ENCODE data around the gene SLC8A2. TPM values are rescaled to one million over a fixed set of nuclear protein-coding genes. Genes with fewer than 3 reads are reported as not detected.

SLC8A2 gene
- total and polyA plus RNA-seq, 2 of the 4 experiments (the other 2 are of a cell fraction), result 0.05 TPM; not detected in 1

DNA sequence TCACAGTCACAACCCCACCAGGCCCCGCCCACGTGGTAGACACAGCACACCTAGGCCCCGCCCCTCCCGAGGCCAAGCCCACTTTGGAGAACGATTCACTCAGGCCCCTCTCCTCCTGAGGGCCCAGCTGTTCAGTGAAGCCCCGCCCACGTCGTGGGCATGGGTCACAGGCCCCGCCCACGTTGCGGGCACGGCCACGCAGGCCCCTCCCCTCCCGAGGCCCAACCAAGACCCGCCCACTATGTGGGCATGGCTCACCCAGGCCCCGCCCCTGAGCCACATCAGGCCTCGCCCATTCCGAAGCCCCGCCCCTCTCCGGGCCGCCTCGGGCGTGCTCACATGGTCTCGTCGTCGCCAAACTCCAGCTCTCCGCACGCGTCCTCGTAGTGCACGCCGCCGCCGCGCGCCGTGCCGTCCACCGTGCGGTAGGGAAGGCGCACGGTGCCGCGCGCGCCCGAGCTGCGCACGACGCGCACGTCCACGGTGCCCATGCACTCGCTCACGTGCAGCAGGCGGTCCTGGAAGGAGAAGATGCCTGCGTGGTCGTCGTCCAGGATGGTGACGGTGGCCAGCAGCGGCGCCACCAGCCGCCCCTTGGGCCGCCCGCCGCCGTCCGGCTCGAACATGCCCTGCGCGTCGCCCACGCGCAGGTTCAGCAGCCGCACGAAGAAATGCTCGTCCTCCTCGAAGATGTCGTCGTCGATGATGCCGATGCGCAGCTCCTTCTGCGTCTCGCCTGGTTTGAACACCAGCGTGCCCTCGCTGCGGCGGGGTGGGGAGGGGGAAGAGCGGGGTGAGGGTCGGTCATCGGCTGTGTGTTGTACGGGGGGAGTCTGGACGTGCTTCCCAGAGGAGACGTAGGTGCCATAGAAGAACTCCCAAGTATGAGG, 24.0 kb downstream of the SLC8A2 start:
- H3K4me1 ChIP-seq (ENCODE audit: control insufficient read depth, insufficient read depth, low read length), result peaks cover 2% of the 10 kb centered on the region; the same call in 1 of the 2 replicates
- H2BK15ac ChIP-seq (ENCODE audit: low read depth, low read length), result no peak overlapping the region
- peak; percentile 83 for ATAC-seq (ENCODE audit: low read depth)
- no peaks in the 10 kb centered on the region for H3K36me3 ChIP-seq (ENCODE audit: control insufficient read depth, insufficient read depth, low read length)
- no peak overlapping the region for H3K14ac ChIP-seq (replicated peaks; ENCODE audit: low read depth, low read length)
- peak overlapping the region; percentile 61 for H2AFZ ChIP-seq (replicated peaks; ENCODE audit: low read length, poor library complexity)
- H3K4ac ChIP-seq (ENCODE audit: low read depth, low read length), result no peak overlapping the region
- no peak overlapping the region for H3K23ac ChIP-seq (ENCODE audit: low read depth, low read length)
- H4K91ac ChIP-seq (ENCODE audit: insufficient read depth, low read depth, low read length), result no peak overlapping the region
- intact Hi-C loops (cut with micrococcal nuclease) (no loop called here), dilution Hi-C loops (cut with HindIII; ENCODE audit: low sequenced_read_pairs, unreplicated experiment) (no loop called here), in situ Hi-C loops (cut with MboI; ENCODE audit: low sequenced_read_pairs) (no loop called here)
- no peak overlapping the region for H2BK120ac ChIP-seq (ENCODE audit: low read depth, low read length)
- DNase-seq, result peak; percentile 22
- H3K9ac ChIP-seq (ENCODE audit: low read depth, low read length), result no peak overlapping the region
- H2BK5ac ChIP-seq (ENCODE audit: low read depth, low read length, poor library complexity, severe bottlenecking), result no peak overlapping the region
- no peak overlapping the region for H3K56ac ChIP-seq (ENCODE audit: extremely low read depth, insufficient read depth, low read length)
- POLR2A ChIA-PET (ENCODE audit: unreplicated experiment), result no interaction called here
- peaks cover 66% of the 10 kb centered on the region for H3K27me3 ChIP-seq (ENCODE audit: control insufficient read depth, insufficient read depth, low read length)
- no peak overlapping the region for H4K8ac ChIP-seq (ENCODE audit: low read depth in 2 of 2, low read length in 2 of 2)
- CTCF ChIA-PET, result no interaction called here
- no TSS peak for BruUV-seq (replicated peaks)
- H3K4me3 ChIP-seq (ENCODE audit: insufficient read depth, low read depth, low read length), result peak overlapping the region; percentile 30; the same call in 1 of the 2 replicates
- H2AK5ac ChIP-seq (ENCODE audit: low read depth, low read length), result no peak overlapping the region
- TF ChIP-seq RCOR1 (IDR thresholded peaks at IDR 0.05; ENCODE audit: insufficient replicate concordance, low read length), result no peak
- TF ChIP-seq BHLHE40 (IDR thresholded peaks at IDR 0.05; ENCODE audit: low read depth, low read length), result peak; percentile 72
- peak overlapping the region; percentile 39 for H3K4me2 ChIP-seq (ENCODE audit: low read depth, low read length)
- H4K20me1 ChIP-seq (ENCODE audit: insufficient read depth, low read length), result no peaks in the 10 kb centered on the region
- no peak overlapping the region for H3K18ac ChIP-seq (ENCODE audit: low read depth, low read length)
- peaks cover 10% of the 10 kb centered on the region for H3K9me3 ChIP-seq (ENCODE audit: control insufficient read depth, insufficient read depth, low read length)
- WGBS, 2 experiments (ENCODE audit: extremely low coverage in 2 of 2, insufficient read length in 1 of 2), result 7% methylated on average over 78 of the region's 95 CpGs; no CpG with 5 or more reads in 1 of the 2 experiments
- no peak overlapping the region for H3K27ac ChIP-seq (ENCODE audit: insufficient read depth, low read length)
- H3K79me1 ChIP-seq (ENCODE audit: low read depth in 1 of 2, low read length in 2 of 2), result no peaks in the 10 kb centered on the region
- H3K9me1 ChIP-seq (ENCODE audit: insufficient read depth, low read length), result no peaks in the 10 kb centered on the region
- no peak overlapping the region for H2BK20ac ChIP-seq (ENCODE audit: low read depth, low read length)
- peak overlapping the region; percentile 1 for H2AK9ac ChIP-seq (replicated peaks; ENCODE audit: low read depth, low read length, poor library complexity)
- no peak overlapping the region for H4K5ac ChIP-seq (ENCODE audit: low read depth, low read length)

Measured in IMR-90 (cell line).